ENCODE data around the gene CNTNAP2. TPM values are rescaled to one million over a fixed set of nuclear protein-coding genes. Genes with fewer than 3 reads are reported as not detected.

The CNTNAP2 gene
- total RNA-seq, 1 experiment from 2014 or later: 42.5 TPM

DNA sequence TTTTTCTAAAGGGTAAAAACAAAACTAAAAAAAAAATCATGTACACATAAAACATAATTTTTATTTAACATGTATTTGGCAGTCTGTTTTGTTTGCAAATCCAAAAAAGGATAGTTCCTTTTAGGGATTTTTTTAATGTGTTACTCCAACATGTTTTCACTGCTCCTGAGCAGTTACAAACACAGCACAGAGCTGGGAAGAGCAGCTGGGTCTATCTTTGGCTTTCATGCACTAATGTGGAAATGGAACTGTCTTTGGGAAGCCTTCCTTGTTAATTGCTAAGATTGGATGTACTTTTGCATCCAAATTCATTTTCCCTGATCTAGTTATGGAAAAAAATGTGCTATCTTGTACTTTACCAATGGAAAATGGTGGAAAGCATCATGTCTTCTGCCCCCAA lies 1035.1 kb downstream of the CNTNAP2 start:
- BruUV-seq (replicated peaks): no TSS peak
- Mint-ChIP-seq H3K27ac (ENCODE audit: unreplicated experiment) (no peak overlapping the region), H3K9me3 (ENCODE audit: unreplicated experiment) (no peaks in the 10 kb centered on the region), H3K4me3 (ENCODE audit: unreplicated experiment) (no peak overlapping the region), H3K27me3 (ENCODE audit: insufficient read depth, unreplicated experiment) (no peaks in the 10 kb centered on the region), H3K4me1 (ENCODE audit: low read depth, unreplicated experiment) (no peaks in the 10 kb centered on the region), H3K36me3 (ENCODE audit: insufficient read depth, unreplicated experiment) (no peaks in the 10 kb centered on the region)
- Histone ChIP-seq H3K9me3 (no peaks in the 10 kb centered on the region), H3K4me1 (no peaks in the 10 kb centered on the region), H3K4me3 (ENCODE audit: low read depth, low read length) (no peak overlapping the region), H3K36me3 (ENCODE audit: control insufficient read depth, insufficient read depth, low read length) (no peaks in the 10 kb centered on the region), H3K27me3 (replicated peaks; ENCODE audit: control insufficient read depth, insufficient read depth, low read length) (no peaks in the 10 kb centered on the region)
- CTCF ChIA-PET: no interaction called here
- intact Hi-C loops (cut with micrococcal nuclease; ENCODE audit: unreplicated experiment): no loop called here
- no peak for DNase-seq
- TF ChIP-seq, protein P1, sequence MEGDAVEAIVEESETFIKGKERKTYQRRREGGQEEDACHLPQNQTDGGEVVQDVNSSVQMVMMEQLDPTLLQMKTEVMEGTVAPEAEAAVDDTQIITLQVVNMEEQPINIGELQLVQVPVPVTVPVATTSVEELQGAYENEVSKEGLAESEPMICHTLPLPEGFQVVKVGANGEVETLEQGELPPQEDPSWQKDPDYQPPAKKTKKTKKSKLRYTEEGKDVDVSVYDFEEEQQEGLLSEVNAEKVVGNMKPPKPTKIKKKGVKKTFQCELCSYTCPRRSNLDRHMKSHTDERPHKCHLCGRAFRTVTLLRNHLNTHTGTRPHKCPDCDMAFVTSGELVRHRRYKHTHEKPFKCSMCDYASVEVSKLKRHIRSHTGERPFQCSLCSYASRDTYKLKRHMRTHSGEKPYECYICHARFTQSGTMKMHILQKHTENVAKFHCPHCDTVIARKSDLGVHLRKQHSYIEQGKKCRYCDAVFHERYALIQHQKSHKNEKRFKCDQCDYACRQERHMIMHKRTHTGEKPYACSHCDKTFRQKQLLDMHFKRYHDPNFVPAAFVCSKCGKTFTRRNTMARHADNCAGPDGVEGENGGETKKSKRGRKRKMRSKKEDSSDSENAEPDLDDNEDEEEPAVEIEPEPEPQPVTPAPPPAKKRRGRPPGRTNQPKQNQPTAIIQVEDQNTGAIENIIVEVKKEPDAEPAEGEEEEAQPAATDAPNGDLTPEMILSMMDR (IDR thresholded peaks at IDR 0.05; ENCODE audit: insufficient read depth in 1 of 2, low read depth in 1 of 2, low read length in 1 of 2, severe bottlenecking in 1 of 2, unreplicated experiment in 1 of 2): no peak
- POLR2A ChIA-PET: no interaction called here

DNA sequence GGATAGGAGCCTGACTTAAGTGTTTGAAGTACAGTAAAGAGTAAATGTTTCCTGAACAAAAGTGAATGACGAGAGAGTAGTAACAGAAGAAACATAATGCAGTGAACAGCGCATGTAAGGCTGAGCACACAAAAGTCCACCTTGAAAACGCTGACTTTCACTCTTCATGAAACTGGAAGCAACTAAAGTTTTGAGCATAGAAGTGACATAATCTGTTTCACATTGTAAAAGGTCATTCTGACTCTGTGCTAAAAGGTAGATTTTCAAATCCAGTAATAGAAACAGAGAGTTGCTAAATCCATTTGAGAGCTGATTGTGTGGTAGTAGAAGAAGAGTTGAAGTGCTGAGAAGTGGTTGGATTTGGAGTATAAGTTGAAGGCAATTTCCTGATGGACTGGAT lies 1037.0 kb downstream of the CNTNAP2 start:
- Histone ChIP-seq H3K9me3 (no peaks in the 10 kb centered on the region), H3K27me3 (replicated peaks; ENCODE audit: control insufficient read depth, insufficient read depth, low read length) (no peaks in the 10 kb centered on the region), H3K4me1 (no peaks in the 10 kb centered on the region), H3K36me3 (ENCODE audit: control insufficient read depth, insufficient read depth, low read length) (no peaks in the 10 kb centered on the region), H3K4me3 (ENCODE audit: low read depth, low read length) (no peak overlapping the region)
- no TSS peak for BruUV-seq (replicated peaks)
- H3K4me3 Mint-ChIP-seq (ENCODE audit: unreplicated experiment): no peak overlapping the region
- no peak for DNase-seq
- no peaks in the 10 kb centered on the region for H3K36me3 Mint-ChIP-seq (ENCODE audit: insufficient read depth, unreplicated experiment)
- CTCF ChIA-PET: no interaction called here
- POLR2A ChIA-PET: no interaction called here
- H3K27me3 Mint-ChIP-seq (ENCODE audit: insufficient read depth, unreplicated experiment): no peaks in the 10 kb centered on the region
- intact Hi-C loops (cut with micrococcal nuclease; ENCODE audit: unreplicated experiment): no loop called here
- no peak overlapping the region for H3K27ac Mint-ChIP-seq (ENCODE audit: unreplicated experiment)
- H3K4me1 Mint-ChIP-seq (ENCODE audit: low read depth, unreplicated experiment): no peaks in the 10 kb centered on the region
- TF ChIP-seq, protein P1 (IDR thresholded peaks at IDR 0.05; ENCODE audit: insufficient read depth in 1 of 2, low read depth in 1 of 2, low read length in 1 of 2, severe bottlenecking in 1 of 2, unreplicated experiment in 1 of 2): no peak
- H3K9me3 Mint-ChIP-seq (ENCODE audit: unreplicated experiment): no peaks in the 10 kb centered on the region

DNA sequence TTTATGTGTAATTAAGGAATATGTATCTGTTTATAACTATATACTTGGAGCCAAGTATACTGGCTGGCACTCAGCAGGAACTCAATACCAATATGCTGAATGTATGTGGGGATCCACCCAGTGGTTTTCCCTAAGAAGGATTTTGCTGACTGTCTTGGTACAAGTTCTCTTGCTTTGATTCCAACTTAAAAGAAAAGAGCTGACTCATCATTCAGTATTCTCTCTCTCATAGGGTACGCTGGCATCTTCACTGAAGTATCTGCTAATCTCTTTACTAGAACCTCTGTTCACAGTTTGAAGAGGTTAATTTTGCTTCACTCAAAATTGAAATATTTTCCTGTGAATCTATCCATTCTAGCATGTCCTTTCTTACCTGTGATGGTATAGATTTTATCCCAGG lies 1044.8 kb downstream of the CNTNAP2 start:
- no peaks in the 10 kb centered on the region for H3K9me3 Mint-ChIP-seq (ENCODE audit: unreplicated experiment)
- no peak overlapping the region for H3K4me3 Mint-ChIP-seq (ENCODE audit: unreplicated experiment)
- Histone ChIP-seq H3K9me3 (no peaks in the 10 kb centered on the region), H3K4me1 (no peaks in the 10 kb centered on the region), H3K4me3 (ENCODE audit: low read depth, low read length) (no peak overlapping the region), H3K27me3 (replicated peaks; ENCODE audit: control insufficient read depth, insufficient read depth, low read length) (no peaks in the 10 kb centered on the region), H3K36me3 (ENCODE audit: control insufficient read depth, insufficient read depth, low read length) (no peaks in the 10 kb centered on the region)
- no TSS peak for BruUV-seq (replicated peaks)
- intact Hi-C loops (cut with micrococcal nuclease; ENCODE audit: unreplicated experiment): no loop called here
- H3K4me1 Mint-ChIP-seq (ENCODE audit: low read depth, unreplicated experiment): no peaks in the 10 kb centered on the region
- TF ChIP-seq, protein P1 (IDR thresholded peaks at IDR 0.05; ENCODE audit: insufficient read depth in 1 of 2, low read depth in 1 of 2, low read length in 1 of 2, severe bottlenecking in 1 of 2, unreplicated experiment in 1 of 2): no peak
- no peaks in the 10 kb centered on the region for H3K27me3 Mint-ChIP-seq (ENCODE audit: insufficient read depth, unreplicated experiment)
- no peak overlapping the region for H3K27ac Mint-ChIP-seq (ENCODE audit: unreplicated experiment)
- no peak for DNase-seq
- ChIA-PET CTCF (no interaction called here), POLR2A (no interaction called here)
- H3K36me3 Mint-ChIP-seq (ENCODE audit: insufficient read depth, unreplicated experiment): no peaks in the 10 kb centered on the region

Data from Caco-2 (cell line).